GM21529 (cell line): ENCODE measurements around the gene DDX1.
A peak's percentile ranks its signal among the peaks of the same experiment; 100 is the strongest.

Source experiments
- ATAC-seq: cut with Tn5 transposase; IDR thresholded peaks from one replicate; pipeline ENCODE4 v1.9.1; 2021; ENCODE audit not compliant: unreplicated experiment

DDX1 gene

GRCh38 chr2:15626967-15627366, 35.3 kb downstream of the DDX1 start:
- no peak for ATAC-seq

- no peak for ATAC-seq
Measured at GRCh38 chr2:15627817-15628684, 36.4 kb downstream of the DDX1 start.

GRCh38 chr2:15628899-15629855, 37.5 kb downstream of the DDX1 start:
- ATAC-seq, result no peak

GRCh38 chr2:15630121-15630977, 38.7 kb downstream of the DDX1 start:
- ATAC-seq, result no peak

GRCh38 chr2:15630978-15631719, 39.5 kb downstream of the DDX1 start:
- no peak for ATAC-seq

GRCh38 chr2:15631883-15632282, 40.2 kb downstream of the DDX1 start:
- no peak for ATAC-seq

- ATAC-seq, result no peak
Measured at GRCh38 chr2:15633043-15633970, 41.6 kb downstream of the DDX1 start.

GRCh38 chr2:15633971-15634346, 42.3 kb downstream of the DDX1 start:
- no peak for ATAC-seq

DNA sequence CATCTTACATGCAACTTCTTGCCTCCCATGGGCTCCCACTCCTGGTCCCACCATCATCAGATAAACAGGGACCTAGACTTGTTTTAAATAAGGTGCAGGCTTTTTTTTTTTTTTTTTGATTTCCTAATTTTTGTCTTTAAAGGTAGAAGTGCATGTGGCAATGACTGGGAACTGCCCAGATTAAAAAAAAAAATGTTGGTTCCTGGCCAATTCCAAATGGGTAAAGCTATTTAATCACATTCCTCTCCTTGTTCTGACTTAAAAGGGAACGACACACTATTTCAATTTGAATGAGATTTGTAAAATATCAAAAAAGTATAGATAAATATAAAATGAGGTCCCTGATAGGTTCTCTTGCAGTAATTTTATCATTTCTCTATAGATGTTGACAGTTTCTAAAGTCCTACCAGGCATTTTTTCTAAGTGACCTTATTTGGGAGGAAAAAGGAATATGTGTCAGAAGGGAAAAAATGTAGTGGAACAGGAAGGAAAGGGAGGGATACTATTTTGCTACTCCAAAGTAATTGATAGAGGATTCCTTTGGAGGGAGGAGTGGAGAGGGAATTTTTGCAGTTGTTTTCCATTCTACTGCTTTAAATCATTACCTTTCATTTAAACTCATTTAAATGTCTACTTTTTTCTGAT, 43.3 kb downstream of the DDX1 start:
- no peak for ATAC-seq

DNA sequence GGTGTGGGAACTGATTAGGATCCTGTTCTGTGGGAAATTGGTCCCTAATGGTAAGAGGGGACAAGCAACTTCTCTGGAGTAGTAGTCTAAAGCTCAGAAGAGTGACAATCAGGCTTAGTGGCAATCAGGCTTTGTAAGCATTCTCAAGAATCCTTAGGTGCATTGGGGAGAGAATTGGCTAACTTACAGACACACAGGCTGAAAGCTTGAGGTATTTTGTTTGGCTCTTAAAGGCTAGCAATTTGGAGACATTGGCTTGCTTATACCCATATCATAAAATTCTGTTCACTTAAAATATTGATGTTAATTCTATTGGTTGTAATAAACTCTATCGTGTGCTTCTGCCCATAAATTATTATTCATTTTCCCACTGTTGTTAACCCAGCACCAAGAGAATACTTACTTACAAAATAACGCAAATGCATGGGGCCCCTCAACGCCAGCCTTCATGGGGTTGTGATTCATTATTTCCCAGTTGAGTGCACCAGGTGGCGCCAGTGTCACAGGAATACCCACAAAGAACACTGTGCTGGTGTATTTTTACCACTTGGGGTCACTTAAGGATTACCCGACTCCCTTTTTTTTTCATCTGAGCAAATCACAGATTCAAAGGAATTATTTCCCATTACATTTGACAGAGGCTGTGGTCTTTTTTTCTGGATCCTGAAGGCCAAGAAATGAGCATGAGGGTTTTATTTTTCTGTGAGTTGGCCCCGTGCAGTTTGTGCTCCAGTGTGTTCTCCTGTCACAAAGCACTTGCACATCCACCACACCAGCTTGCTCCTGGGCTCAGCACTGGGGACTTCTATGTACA, 45.5 kb downstream of the DDX1 start:
- peak; percentile 98 for ATAC-seq

DNA sequence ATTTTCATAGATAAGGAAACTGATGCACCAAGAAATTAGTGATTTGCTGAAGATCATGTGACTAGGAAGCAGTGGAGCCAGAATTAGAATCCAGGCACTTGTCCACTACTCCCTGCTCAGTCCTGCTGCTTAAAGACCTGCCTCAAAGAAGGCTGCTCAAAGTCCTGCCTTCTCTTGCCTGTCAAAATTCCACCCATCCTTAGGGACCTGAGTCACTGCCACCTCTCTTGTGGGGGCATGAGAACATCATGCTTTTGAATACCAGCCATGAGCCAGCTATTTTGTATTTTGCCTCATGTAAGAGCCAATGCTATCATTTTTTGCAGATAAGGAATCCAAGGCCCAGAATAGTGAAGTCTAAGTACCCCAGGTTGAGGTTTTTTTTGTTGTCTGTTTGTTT, 47.1 kb downstream of the DDX1 start:
- ATAC-seq, result no peak

DNA sequence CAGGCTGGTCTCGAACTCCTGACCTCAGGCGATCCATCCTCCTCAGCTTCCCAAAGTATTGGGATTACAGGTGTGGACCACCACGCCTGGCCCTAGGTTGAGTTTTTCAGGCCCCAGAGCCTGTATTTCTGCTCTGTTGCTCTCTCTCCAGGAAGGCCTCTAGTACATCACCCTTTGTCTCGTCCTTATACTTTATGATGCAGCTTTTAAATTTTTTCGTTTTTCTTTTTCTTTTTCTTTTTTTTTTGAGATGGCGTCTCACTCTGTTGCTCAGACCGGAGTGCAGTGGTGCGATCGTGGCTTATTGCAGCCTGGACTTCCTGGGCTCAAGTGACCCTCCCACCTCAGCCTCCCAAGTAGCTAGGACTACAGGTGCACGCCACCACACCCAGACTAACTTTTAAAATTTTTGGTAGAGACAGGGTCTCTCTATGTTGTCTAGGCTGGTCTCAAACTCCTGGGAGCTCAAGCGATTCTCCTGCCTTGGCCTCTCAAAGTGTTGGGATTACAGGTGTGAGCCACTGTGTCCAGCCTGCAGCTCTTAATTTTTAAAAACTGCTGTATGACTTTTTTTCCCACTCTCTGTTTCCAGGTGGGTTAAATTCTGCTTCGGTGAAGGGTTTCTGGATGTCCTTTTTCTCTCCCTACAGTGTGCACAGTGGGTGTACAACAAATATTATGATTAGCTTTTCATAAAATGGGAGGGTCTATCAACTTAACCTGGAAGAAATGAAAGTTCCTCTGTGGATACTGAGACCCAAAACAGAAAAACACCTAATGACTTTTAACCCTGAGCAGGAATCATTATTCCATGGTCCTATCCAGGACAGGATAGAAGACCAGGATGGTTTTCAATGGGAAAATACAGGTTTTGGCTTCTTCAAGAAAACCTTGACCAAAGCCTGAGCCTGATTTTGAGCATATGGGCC, 47.9 kb downstream of the DDX1 start:
- no peak for ATAC-seq

DNA sequence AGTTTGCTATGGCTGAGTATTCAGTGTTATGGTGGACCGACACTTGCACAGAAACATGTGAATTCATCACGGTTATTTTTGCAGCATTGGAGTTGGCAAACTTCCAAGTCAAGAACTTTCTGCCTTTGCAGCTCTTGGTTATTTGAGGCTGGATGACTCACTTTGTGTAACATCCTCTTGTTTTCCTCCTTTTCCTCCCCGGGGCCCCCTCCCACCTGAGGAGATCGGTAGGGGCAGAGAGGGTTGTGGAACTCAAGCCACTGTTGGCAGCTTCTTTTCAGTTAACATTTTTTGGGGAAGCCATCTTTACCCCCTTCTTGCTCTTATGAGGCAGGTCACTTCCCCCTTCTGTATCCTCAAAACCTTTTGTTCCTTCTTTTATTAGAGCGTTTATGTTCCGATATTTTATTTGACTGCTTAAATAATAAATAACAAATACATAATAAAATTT, 48.6 kb downstream of the DDX1 start:
- no peak for ATAC-seq

GRCh38 chr2:15640784-15641183, 49.1 kb downstream of the DDX1 start:
- no peak for ATAC-seq

DNA sequence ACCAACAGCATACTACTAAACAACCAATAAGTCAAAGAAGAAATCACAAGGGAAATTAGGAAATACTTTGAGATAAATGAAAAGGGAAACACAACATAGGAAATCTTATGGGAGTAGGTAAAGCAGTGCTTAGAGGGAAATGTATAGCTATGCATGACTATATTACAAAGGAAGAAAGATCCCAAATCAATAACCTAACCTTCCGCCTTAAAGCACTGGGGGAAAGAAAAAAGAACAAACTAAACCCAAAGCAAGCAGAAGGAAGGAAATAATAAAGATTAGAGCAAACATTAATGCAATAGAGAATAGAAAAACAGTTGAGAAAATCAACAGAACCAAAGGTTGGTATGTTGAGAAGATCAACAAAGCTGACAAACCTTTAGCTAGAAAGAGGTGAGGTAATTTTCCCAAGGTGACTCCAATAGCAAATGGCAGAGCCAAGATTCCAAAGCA, 49.9 kb downstream of the DDX1 start:
- ATAC-seq, result no peak

DNA sequence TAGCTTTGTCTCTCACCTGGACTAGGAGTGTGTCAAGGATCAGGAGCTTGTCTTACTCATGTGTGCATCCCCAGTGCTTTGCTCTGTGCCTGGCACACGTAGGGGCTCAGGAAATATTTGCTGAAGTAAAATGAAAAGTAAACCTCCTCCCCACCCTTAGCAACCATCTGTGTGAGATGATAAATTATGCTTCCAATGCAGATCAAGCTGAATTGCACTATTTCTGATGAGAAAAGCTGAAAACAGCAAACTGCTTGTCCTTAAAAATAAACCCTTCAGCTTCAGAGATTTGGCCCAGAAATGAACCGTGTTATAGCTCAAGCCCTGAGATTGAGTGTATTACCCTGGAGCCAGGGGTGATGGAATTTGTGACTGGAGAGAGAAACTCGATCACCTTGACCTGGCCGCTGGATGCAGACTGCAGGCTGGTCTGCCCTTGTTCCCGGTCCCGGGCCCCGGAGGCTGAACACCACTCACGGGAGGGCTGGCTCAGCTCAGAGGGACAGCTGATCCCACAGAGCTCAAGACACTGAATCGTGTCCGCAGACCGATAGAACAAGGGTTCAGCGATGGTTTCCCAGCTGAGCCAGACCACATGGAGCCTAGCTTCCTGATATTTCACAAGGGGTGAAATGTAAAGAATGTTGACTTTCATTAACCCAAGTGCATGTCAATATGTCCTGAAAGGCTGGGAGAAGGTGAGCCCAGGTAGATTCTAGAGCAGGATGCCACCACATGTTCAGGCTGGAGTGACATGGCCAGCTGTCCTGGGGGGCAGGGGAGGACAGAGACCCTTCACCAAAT, 50.5 kb downstream of the DDX1 start:
- no peak for ATAC-seq
